GM18870 (cell line): ENCODE measurements around the gene CACNG4.
"Not testable (repeated sequence)": the region's sequence is repeated elsewhere in the genome, so short reads cannot be mapped to it uniquely, and the experiment has no call there.

Experiments
- ATAC-seq: cut with Tn5 transposase; IDR thresholded peaks from one replicate; pipeline ENCODE4 v1.9.1; 2021; ENCODE audit warnings: moderate library complexity; ENCODE audit not compliant: unreplicated experiment

Gene CACNG4

GRCh38 chr17:67041119-67041518 lies 76.6 kb downstream of the CACNG4 start:
- not testable (repeated sequence) for ATAC-seq

DNA sequence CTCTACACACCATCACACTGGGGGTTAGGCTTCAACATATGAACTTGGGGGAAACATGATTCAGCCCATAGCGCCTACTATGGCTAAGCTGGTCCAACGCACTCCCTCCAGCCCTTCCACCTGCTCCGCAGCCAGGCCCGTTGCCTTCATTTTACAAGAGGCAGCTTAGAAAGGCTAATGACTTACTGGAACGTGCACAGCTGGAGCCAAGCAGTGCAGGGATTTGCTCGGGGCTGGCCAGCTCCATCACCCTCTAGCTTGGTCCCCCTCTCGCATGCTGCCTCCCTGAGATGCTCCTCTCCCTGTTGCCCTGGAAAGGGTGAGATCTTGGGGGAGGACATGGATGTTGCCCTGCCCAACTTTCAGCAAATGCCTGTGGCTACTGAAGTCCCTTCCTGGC lies 77.0 kb downstream of the CACNG4 start:
- ATAC-seq = no peak

- ATAC-seq = no peak
Measured at GRCh38 chr17:67041941-67042899, 77.7 kb downstream of the CACNG4 start.

GRCh38 chr17:67043283-67043682 lies 78.8 kb downstream of the CACNG4 start:
- ATAC-seq = no peak

- no peak for ATAC-seq
Measured at GRCh38 chr17:67044016-67044772, 79.7 kb downstream of the CACNG4 start, which contains the start of gene CACNG1. Gene CACNG1 (plus strand): TSS chr17:67044554. CDS start chr17:67044661, 107 bp downstream.

DNA sequence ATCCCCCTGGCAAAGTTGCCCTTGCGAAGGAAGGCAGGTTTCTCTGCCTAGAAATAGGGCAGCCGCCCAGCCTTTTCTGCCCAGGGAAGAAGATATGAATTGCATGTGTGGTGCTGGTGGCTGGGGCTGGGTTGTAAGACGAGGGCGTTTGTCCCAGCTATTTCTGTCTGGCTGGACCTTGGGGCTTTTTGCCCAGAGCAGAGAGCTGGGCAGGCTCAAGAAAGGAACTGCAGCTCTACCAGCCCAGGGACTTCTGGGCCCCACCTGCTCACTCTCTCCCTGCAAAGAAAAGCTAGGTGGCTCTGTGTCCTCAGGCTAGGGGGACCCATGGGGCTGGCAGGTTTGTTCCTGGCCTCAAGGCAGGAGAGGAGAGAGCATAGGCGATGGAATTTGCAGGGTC lies 80.4 kb downstream of the CACNG4 start:
- no peak for ATAC-seq

GRCh38 chr17:67046398-67046797 lies 81.9 kb downstream of the CACNG4 start:
- no peak for ATAC-seq

GRCh38 chr17:67047382-67047781 lies 82.9 kb downstream of the CACNG4 start:
- ATAC-seq = no peak

- ATAC-seq = no peak
Measured at GRCh38 chr17:67049025-67049739, 84.7 kb downstream of the CACNG4 start.

DNA sequence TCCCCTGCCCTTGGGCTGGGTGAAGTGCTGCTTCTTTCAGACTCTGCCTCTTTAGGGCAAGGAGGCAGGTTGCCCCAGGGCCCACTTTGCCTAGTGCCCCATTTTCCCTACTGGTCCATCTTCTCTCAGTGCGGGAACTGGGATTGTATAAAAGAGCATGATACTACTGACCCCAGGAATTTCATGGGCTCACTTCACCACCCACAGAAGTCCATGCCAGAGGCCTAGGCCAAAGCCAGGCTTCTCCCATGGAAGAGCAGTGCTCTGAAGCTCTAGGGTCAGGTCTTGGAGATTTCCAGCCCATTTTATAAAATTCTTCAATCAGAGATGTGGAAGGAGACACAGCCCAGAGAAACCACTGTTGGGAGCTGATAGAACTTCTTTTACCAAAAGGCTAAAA lies 85.6 kb downstream of the CACNG4 start:
- no peak for ATAC-seq

DNA sequence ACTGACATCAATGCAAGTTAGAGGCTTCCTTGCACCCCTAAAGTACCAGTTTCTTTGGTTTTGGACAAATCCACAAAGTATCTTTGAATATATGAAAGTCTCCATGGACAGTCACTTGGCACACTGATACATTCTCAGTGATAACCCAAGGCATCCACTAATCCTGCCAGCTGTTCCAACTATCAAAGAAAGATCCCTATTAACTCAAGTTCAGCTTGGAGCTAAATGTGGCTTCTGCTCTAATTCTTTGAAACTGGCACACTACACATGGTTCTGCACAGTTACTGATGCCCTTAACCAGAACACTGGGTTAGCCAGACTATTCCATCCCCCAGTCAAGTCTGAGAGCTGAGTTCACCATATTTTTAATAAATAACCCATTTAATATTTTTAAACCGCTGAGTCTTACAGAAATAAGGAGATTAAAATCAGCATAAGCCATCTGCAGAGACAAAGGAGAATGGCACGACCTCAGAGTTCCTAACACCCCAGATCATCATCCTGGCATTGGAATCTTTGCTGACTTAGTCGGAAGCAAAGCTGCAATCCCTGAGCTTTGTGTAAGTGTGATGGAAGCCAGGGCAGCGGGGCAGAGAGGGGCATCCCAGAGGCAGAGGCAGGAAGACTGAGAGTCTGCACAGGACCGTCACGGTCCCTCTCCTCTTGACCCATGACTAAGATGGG lies 86.1 kb downstream of the CACNG4 start:
- no peak for ATAC-seq

DNA sequence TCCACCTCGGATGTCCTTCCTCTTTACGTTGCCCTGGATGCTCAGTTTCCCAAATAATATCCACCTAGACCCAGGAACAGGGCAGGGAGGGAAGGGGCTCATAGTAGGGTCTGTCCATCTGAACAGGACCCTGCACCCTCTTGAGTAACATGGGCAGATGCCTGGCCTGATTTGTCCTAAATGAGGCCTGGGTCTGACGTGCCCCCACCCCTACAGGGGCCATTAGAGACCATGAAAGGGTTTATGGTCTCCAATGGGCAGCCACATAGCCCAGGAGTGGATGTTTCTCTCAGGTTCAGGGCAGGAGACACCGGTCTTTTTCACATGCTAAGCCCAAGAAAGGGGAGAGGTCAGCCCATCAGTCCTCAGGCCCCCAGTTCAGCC lies 86.6 kb downstream of the CACNG4 start:
- no peak for ATAC-seq

- peak; percentile 55 for ATAC-seq
Measured at GRCh38 chr17:67051837-67052236, 87.3 kb downstream of the CACNG4 start.

DNA sequence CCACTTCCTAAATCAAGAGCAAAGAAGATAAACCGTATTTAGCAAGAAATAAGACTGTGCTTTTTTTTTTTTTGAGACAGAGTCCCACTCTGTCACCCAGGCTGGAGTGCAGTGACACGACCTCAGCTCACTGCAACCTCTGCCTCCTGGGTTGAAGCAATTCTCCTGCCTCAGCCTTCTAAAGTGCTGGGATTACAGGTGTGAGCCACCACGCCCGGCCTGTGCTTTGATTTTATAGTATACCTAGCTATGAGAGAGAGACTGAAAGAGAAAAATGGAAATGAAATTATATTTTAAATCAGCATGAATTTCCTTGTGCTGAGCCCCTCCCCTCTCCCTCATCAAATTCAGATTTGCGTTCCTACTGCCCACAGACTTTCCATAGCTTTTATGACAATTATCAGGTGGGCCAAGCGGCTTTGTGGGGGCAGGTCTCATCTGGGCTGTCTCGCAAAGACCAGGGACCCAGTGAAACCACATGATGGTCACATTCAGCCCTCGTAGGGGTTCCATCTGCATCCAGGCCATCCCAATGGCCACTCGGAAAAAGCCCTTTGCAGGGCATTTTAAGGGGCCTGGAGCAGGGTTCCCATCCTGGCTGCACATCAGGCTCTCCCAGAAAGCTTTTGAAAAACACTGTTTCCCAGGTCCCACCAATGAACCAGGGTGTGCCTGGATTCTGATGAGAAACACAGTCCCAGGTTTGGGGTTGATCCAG lies 88.4 kb downstream of the CACNG4 start:
- ATAC-seq = no peak

- ATAC-seq = no peak
Measured at GRCh38 chr17:67053438-67054000, 89.0 kb downstream of the CACNG4 start.

- ATAC-seq = no peak
Measured at GRCh38 chr17:67054011-67054591, 89.6 kb downstream of the CACNG4 start.

GRCh38 chr17:67054608-67055007 lies 90.1 kb downstream of the CACNG4 start:
- ATAC-seq = no peak

DNA sequence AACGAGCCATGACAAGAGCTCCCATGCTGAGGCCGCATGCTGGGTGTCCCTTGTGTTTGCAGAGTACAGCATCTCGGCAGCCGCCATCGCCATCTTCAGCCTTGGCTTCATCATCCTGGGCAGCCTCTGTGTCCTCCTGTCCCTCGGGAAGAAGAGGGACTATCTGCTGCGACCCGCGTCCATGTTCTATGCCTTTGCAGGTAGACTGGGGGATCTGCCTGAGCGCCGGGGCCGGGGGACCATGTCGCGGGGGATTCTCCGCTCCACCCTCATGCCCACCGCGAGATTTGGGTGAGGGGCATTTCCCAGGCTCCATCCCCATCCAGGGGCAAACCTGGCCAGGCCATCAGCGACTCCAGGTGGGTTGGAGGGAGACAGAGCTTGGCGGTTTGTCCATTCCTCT lies 90.5 kb downstream of the CACNG4 start:
- ATAC-seq = no peak
